GM19193 (cell line): ENCODE measurements around the gene WDR88.

Experiments
- POLR2A ChIP-seq: IDR thresholded peaks from 4 replicates; pipeline ENCODE4 v1.6.1; 2011; ENCODE audit not compliant: insufficient read depth, insufficient read length; ENCODE audit errors: extremely low read depth

Gene WDR88

DNA sequence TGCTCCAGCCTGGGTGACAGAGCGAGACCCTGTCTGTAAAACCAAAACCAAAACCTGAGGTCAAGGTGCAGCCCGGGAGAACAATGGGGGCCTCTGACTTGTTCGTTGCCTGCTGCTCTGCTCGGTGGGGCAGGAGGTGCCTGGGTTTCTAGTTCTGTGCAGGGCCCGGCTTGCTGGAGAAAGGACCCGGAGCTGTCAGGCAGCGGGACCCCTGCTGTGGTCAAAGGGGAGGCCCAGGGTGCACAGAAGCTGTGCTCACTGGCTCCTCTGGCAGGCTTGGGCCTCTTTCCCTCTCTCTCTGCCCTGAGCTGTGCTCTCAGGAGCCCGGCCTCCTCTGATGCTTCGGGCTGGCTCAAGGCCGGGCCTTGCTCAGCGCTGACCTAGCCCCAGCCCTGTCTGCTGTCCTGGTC is 65.7 kb downstream of the WDR88 start:
- TF ChIP-seq POLR2A, result no peak

DNA sequence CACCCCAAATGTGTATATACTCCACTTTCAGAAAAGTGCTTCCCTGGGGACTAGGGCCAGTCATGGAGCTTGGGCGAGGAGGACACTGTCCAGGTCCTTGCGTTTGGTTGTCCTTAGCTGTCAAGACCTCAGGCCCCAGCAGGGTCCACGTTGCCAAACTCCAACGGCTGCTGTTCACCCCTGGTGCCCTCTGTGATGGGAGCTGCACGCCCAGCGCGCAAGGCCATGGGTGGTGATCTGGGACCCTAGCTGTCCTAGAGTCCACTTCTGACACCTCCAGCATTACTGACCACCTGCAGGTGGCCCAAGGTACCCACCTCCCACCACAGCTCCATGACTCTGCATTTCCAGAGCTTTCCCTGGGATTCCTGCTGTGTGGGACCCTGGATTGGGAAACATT is 66.3 kb downstream of the WDR88 start:
- TF ChIP-seq POLR2A, result no peak

DNA sequence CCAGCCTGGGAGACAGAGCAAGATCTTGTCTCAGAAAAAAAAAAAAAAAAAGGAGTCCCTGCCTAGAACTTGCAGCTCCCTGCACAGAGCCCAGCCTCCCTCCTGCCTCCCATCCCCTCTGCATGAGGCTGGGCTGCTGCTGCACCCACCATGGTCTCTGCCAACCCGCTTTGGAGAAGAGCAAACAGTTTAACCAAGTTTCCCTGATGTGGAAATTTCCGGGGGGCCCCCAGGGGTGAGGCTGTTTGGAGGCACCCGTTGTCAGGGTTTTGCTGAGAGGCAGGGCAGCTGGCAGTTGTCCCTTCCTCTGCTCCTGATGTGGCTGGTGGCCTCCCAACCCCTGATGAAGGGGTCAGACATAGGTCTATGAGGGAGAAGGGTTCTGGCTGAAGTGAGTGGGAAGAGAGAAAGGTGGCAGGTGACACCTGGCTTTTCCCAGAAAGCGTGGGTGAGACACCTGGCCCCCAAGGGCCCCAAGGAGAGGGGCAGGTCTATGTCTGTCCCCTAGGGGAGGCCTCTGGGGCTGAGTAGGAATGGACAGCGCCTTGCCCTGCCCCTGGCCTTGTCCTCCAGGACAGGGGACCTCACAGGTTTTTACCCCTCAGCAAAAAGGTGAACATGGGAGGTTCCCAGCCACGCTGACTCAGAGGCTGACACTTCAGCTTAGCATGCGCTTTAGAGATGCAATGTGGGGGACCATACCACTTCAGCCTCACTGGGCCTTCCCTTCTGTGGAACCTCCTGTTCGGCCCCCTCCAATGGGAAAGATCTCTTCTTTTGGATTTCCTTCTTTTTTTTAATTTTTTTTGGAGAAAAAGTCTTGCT is 67.7 kb downstream of the WDR88 start:
- TF ChIP-seq POLR2A, result no peak

DNA sequence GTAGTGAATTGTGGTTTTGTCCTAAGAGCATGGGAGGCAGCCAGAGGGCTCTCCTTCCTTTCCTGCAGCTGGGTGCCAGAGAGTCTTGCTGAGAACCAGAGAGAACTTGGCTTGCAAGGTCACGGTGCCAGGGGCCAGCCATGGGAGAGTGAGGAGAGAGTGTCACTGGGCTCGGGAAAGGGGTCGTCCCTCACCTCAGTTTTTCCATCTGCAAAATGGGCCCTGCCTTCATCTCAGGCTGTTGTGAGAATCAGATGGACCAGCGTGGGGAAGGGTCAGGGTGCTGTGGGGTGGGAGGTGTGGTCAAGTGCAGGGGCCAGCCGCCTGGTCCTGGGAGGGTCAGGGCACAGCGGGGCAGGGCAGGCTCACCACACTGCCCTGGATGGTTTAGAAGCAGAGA is 69.6 kb downstream of the WDR88 start:
- no peak for TF ChIP-seq POLR2A

DNA sequence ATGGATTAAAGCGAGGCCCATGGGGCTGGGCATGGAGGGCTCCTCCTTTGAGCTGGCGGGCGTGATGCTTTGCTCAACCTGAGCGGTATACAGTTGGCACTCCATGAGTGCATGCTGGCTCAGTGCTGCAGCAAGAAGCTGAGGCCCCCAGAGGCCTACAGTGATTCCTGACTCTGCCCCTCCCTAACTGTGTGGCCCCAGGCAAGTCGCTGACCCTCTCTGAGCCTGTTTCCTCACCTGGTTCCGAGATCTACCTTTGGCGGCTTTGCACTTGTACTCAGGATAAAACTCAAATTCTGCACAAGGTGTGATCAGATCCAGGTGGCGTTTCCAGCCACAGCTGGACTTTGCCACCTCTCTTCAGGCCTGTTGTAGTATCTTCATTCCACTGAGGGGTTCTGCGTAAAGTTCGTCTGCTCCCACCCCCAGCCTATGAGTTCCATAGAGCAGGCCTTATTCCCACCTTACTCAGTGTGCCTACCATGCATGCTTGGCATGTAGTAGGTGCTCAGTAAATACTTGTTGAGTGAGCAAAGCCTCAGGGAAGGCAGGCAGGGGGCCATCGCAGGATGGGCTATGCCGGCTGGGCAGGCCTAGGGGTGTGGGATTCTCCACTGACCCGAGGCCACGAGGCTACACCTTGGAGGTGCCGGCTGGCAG is 70.1 kb downstream of the WDR88 start:
- TF ChIP-seq POLR2A, result no peak

DNA sequence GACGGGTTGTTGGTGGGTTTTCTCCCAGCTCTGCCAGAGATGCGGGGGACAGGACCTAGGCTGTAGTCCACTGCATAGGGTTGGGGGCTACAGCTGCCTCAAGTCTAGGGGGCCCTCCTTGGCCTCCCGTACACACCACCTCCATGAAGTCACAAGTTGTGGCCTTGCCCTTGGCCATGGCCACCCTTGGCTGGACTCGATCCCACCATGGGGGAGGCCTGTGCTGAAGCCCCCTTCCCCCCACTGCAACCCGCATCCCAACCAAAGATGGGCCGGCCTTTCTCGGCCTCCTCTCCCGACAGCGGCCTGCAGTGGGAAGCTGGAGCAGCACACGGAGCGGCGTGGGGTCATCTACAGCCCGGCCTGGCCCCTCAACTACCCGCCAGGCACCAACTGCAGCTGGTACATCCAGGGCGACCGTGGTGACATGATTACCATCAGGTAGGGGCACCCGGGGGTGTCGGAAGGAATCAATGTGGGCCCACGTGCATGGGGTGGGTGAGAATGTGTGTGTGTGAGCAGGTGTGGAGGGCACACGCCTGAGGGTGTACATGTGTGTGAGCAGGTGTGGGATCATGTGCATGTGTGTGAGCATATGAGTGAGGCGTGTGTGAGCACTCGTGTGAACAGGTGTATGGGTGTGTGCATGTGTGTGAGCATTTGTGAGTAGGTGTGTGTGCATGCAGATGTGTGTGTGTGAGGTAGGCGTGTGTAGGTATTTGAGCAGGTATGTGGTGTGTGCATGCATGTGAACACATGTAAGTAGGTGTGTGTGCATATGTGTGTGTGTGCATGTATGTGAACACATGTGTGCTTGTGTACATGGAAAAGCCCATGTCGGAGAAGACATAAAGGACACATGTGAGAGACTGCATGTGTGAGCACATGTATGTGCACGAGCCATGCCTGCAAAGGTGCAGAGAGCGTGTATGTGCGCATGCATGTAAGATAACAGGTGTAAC is 70.9 kb downstream of the WDR88 start:
- TF ChIP-seq POLR2A, result no peak

DNA sequence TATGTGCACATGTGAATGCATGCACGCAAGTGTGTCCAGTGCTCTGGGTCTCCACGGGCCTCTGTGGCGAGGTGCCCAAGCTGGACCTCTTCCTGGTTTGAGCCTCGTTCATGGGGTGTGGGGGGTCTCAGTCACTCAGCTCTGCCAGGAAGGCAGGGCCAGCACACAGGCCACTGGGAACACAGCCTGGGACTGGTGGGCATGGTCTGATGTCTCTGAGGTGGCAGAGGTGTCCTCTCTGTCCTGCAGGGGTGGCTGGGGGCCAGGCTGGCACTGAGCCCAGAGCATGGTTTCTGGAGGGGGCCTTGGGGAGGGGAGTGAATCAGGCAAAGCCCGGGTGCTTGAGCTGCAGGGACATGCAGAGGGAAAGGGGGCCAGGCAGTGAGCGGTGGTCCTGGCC is 71.6 kb downstream of the WDR88 start:
- TF ChIP-seq POLR2A, result no peak

DNA sequence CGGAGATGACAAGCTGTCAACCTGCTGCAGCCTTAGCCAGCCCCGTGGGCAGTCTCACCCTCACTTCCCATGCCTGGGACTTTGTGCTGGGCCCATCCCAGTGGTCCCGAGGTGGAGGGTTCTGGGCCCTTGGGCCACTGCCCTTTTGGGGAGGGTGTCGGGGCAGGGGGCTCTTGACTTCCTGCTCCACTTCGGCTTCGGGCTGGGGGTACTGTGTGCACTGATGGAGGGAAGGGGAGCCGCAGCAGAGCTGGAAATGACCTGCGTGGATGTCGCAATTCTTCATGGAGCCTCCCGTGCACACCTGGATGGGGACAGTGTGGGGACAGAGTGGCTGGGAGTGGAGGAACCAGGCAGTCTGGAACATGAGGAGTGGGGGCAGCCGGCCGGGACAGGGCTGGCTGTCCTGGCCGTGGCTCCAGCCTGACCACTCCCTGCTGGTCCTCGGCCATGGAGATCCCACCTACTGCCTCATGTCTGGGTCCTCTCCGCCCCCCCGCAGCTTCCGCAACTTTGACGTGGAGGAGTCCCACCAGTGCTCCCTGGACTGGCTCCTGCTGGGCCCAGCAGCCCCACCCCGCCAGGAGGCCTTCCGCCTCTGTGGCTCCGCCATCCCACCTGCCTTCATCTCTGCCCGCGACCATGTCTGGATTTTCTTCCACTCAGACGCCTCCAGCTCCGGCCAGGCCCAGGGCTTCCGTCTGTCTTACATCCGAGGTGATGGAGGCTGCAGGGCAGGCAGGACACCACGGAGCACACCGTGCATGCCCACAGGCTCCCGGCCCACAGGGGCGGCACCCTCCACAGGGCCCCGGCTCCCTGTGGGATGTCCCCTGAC is 72.4 kb downstream of the WDR88 start:
- TF ChIP-seq POLR2A, result no peak

DNA sequence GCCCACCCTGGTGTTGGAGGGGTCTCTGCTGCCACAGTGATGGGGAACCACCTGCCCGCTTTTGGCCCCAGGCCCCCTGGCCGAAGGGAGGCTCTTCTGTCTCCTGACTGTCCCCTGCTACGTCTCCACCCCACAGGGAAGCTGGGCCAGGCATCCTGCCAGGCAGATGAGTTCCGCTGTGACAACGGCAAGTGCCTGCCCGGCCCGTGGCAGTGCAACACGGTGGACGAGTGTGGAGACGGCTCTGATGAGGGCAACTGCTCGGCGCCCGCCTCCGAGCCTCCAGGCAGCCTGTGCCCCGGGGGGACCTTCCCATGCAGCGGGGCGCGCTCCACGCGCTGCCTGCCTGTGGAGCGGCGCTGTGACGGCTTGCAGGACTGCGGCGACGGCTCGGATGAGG is 73.2 kb downstream of the WDR88 start:
- no peak for TF ChIP-seq POLR2A

DNA sequence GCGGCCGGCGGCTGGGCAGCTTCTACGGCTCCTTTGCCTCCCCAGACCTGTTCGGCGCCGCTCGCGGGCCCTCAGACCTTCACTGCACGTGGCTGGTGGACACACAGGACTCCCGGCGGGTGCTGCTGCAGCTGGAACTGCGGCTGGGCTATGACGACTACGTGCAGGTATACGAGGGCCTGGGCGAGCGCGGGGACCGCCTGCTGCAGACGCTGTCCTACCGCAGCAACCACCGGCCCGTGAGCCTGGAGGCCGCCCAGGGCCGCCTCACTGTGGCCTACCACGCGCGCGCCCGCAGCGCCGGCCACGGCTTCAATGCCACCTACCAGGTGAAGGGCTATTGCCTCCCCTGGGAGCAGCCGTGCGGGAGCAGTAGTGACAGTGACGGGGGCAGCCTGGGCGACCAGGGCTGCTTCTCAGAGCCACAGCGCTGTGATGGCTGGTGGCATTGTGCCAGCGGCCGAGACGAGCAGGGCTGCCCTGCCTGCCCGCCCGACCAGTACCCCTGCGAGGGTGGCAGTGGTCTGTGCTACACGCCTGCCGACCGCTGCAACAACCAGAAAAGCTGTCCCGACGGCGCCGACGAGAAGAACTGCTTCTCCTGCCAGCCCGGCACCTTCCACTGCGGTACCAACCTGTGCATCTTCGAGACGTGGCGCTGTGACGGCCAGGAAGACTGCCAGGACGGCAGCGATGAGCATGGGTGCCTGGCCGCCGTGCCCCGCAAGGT is 73.8 kb downstream of the WDR88 start:
- TF ChIP-seq POLR2A, result no peak

DNA sequence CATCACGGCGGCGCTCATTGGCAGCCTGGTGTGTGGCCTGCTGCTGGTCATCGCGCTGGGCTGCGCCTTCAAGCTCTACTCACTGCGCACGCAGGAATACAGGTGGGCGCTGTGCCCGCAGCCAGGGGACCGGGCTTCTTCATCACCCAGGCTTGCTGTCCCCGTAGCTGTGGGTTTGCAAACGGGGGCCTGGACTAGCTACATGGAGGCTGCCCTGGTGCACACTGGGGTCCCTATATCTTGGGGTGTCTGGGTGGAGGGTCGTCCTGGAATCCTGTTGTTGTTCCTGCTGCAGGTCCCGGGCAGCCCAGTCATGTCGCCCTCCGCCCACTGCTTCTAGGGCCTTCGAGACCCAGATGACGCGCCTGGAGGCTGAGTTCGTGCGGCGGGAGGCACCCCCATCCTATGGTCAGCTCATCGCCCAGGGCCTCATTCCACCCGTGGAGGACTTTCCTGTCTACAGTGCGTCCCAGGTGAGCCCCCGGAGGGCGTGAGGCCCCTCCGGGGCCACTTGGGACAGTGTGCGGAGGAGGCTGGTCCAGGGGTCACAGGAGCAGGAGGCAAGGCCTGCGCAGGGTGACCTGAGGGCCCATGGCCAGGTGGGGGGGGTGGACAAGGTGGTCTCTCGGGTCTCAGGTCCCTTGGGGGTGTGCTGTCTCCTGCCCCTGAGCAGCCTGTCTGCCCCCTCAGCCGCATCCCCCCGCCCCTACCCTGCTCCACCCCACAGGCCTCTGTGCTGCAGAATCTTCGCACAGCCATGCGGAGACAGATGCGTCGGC is 74.5 kb downstream of the WDR88 start:
- TF ChIP-seq POLR2A, result no peak

DNA sequence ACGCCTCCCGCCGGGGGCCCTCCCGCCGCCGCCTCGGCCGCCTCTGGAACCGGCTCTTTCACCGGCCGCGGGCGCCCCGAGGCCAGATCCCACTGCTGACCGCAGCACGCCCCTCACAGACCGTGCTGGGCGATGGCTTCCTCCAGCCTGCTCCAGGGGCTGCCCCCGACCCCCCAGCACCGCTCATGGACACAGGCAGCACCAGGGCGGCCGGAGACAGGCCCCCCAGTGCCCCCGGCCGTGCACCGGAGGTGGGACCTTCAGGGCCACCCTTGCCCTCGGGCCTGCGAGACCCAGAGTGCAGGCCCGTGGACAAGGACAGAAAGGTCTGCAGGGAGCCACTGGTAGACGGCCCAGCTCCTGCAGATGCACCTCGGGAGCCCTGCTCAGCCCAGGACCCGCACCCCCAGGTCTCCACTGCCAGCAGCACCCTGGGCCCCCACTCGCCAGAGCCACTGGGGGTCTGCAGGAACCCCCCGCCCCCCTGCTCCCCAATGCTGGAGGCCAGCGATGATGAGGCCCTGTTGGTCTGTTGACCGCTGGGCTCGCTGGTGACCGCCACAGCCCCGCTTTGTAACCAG is 75.2 kb downstream of the WDR88 start:
- TF ChIP-seq POLR2A, result no peak

DNA sequence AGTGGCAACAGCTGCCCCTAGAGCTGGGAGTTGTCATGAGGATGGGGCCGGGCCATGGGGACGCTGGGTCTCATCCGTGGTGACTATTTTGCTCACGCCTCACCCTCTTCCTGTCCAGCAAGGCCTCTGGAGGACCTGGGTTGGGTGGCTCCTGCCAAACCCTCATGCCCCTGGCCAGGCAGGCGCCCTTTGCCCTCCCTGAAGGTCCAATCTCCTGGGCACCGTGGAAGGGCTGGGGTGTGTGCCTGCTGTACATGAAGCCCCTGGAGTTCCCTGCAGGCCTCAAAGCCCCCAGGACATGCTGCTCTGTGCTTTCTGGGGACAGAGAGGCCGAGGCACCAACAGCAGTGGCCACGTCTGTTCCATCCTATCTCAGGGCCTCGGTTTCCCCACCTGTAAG is 76.0 kb downstream of the WDR88 start:
- no peak for TF ChIP-seq POLR2A
